Measurements from ENCODE around the gene PKDREJ.

The PKDREJ gene

DNA sequence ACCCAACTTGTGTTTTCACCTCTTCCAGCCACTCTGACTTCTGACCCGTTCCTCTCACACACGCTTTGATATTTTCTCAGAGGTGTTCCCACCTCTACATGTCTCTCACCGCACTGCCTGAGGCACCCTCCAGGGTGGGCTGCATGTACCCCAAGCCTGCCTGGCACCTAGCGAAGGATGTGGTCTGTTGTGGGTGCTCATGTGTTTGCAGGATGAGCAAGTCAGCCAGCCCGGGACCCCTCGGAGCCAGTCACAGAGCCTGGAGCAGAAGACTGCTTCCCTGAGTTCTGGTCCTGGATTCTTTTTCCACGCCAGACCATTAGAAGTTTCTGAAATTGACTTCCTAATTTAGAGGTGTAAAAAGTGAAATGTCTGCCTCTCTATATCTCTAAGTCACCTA, 37.3 kb upstream of the PKDREJ start:
- TF ChIP-seq, protein P1, sequence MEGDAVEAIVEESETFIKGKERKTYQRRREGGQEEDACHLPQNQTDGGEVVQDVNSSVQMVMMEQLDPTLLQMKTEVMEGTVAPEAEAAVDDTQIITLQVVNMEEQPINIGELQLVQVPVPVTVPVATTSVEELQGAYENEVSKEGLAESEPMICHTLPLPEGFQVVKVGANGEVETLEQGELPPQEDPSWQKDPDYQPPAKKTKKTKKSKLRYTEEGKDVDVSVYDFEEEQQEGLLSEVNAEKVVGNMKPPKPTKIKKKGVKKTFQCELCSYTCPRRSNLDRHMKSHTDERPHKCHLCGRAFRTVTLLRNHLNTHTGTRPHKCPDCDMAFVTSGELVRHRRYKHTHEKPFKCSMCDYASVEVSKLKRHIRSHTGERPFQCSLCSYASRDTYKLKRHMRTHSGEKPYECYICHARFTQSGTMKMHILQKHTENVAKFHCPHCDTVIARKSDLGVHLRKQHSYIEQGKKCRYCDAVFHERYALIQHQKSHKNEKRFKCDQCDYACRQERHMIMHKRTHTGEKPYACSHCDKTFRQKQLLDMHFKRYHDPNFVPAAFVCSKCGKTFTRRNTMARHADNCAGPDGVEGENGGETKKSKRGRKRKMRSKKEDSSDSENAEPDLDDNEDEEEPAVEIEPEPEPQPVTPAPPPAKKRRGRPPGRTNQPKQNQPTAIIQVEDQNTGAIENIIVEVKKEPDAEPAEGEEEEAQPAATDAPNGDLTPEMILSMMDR (IDR thresholded peaks at IDR 0.05; ENCODE audit: low read depth, low read length): no peak

DNA sequence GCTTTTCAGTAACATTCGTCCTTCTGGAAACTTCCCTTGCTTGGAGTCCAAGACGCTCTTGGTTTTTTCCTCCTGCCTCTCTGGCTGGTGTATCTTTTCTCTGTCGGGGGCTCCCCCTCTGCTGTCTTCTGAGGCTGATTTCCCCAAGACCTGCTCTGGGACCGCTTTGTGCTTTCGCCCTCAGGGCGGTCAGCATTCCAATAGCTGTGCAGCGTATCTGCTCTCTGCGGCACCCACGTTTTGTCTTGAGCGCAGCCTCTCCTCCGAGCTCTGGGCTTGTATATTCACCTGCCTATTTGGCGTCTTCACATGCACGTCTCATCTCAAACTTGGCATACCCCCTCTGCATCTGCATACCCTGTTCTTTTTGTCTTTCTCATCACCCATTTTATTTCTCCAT, 36.0 kb upstream of the PKDREJ start:
- TF ChIP-seq, protein P1 (IDR thresholded peaks at IDR 0.05; ENCODE audit: low read depth, low read length): no peak
- no peak for DNase-seq (ENCODE audit: extremely low read depth, low read depth)

More for the DNA sequence above, 37.3 kb upstream of the PKDREJ start:
- DNase-seq (ENCODE audit: extremely low read depth, low read depth): no peak

DNA sequence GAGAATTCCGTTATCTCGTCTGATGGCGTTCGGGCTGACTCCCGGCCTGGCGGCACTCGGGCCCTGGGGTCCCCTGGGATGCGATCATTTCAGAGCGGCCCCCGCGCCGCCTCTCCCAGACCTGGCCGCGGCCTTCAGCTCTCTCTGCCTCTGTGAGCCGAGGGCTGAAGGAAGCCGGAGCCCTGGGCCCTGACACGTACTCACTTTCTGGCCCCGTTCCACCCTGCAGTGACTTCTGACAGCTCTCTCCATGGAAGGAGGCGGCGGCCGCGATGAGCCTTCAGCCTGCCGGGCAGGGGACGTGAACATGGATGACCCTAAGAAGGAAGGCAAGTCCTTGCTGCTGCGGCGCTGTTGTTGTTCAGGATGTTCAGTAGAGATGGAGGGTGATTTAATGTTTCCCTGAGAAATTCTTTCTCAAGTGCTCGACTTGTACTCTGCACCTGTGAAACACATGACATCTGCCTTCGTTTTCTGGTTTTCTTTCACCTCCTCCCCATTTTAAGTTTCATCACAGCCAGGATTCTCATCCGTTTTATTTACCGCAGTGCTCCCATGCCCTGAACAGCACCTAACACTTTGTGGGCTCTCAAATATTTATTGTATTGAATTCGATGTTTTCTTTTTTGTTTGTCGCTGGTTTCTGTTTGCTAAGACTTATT, 34.1 kb upstream of the PKDREJ start:
- TF ChIP-seq, protein P1 (IDR thresholded peaks at IDR 0.05; ENCODE audit: low read depth, low read length): no peak
- no peak for DNase-seq (ENCODE audit: extremely low read depth, low read depth)

GRCh38 chr22:46296257-46297150, 33.4 kb upstream of the PKDREJ start, which contains the start of gene GTSE1:
TSS of gene GTSE1 (plus strand) at chr22:46296870. CDS start at chr22:46297401, 531 bp downstream.
- DNase-seq (ENCODE audit: extremely low read depth, low read depth): peak; percentile 92
- TF ChIP-seq, protein P1 (IDR thresholded peaks at IDR 0.05; ENCODE audit: low read depth, low read length): no peak; the same call in none of the 2 replicates

DNA sequence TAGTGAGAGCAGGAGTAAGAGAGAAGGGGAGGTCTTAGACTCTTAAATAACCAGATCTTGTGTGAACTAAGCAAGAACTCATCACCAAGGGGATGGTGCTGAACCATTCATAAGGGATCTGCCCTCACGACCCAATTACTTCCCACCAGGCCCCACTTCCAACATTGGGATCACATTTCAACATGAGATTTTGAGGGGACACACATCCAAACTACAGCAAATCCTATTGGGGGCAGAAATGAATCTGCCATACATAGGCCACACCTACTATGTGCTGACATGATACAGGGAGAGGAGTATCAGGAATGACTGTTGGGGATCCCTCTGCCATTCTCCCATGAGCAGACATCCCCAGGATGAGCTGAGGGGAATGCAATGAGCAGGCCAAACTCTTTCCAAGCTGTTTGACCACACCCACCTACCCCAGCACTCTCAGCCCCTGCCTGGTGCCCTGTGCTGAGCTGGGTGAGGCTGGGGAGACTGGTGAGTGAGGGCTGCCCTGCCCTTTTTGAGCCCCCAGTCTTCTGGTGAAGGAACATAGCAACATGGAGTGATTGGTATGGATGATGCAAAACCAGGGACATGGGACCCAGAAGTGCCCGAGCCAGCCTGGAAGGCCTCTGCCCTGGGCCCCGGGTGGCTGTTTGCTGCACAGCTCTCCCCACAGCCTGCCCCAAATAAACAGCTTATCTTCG, 32.3 kb upstream of the PKDREJ start:
- DNase-seq (ENCODE audit: extremely low read depth, low read depth): no peak
- TF ChIP-seq, protein P1 (IDR thresholded peaks at IDR 0.05; ENCODE audit: low read depth, low read length): no peak

GRCh38 chr22:46294784-46295183, 31.6 kb upstream of the PKDREJ start:
- TF ChIP-seq, protein P1 (IDR thresholded peaks at IDR 0.05; ENCODE audit: low read depth, low read length): no peak
- no peak for DNase-seq (ENCODE audit: extremely low read depth, low read depth)

All from AG09319 (cell line).